Dedifferentiated amniotic fluid mesenchymal stem cell (primary cell): ENCODE data around the gene PPP4R3A.
"Not testable (repeated sequence)": the region's sequence is repeated elsewhere in the genome, so short reads cannot be mapped to it uniquely, and the experiment has no call there.

Experiments used
- DNase-seq: peaks from one replicate; pipeline ENCODE4 v3.0.0-alpha.2; 2016; ENCODE audit errors: extremely low spot score

Gene PPP4R3A

GRCh38 chr14:91409240-91409639 is 100.9 kb downstream of the PPP4R3A start:
- DNase-seq: not testable (repeated sequence)
